Prostate gland (tissue), 2 donors: ENCODE results near the gene VAMP4. TPM values are rescaled to one million over a fixed set of nuclear protein-coding genes. Genes with fewer than 3 reads are reported as not detected.
"Not testable (repeated sequence)": the region's sequence is repeated elsewhere in the genome, so short reads cannot be mapped to it uniquely, and the experiment has no call there.

Source experiments
- DNase-seq: peaks from one replicate; pipeline ENCODE4 v3.0.0-alpha.2; 2019; ENCODE audit warnings: low spot score
- H3K27ac ChIP-seq, 2 donors: fragments of 200-600 bp; sonication (generic); 2 replicates each; pipeline ENCODE4 v1.5.1; 2017 to 2019
- H3K27me3 ChIP-seq: fragments of 200-600 bp; sonication (generic); replicated peaks from 2 replicates; pipeline ENCODE4 v1.5.1; 2019; ENCODE audit not compliant: insufficient read depth
- H3K36me3 ChIP-seq, 2 donors: fragments of 200-600 bp; sonication (generic); 1 replicate in 1 of 2; 2 replicates in 1 of 2; pipeline versions ENCODE4 v1.5.1 to v1.8.1; 2017 to 2019
- H3K4me1 ChIP-seq: fragments of 200-600 bp; sonication (generic); replicated peaks from 2 replicates; pipeline ENCODE4 v1.5.1; 2019
- H3K4me3 ChIP-seq, 2 donors: fragments of 200-600 bp; sonication (generic); 2 replicates each; pipeline ENCODE4 v1.5.1; 2017 to 2019
- H3K9me3 ChIP-seq: fragments of 200-600 bp; sonication (generic); 2 replicates; pipeline ENCODE4 v1.5.1; 2017
- POLR2A ChIP-seq: fragments of 450-650 bp; IDR thresholded peaks from one replicate; pipeline ENCODE4 v1.6.1; 2016; ENCODE audit warnings: antibody characterized with exemption, mild to moderate bottlenecking
- POLR2AphosphoS5 ChIP-seq: sonication (generic); formaldehyde crosslinking; IDR thresholded peaks from one replicate; pipeline ENCODE4 v1.6.1; 2017; ENCODE audit warnings: antibody characterized with exemption
- WGBS: methylation state at CpG from one replicate; pipeline ENCODE4 v1.1.5; 2018; 5-methylcytosine and 5-hydroxymethylcytosine counted together
- intact Hi-C: fragments of 100-400 bp; cut with DNase I; formaldehyde crosslinking; loops from one replicate; pipeline ENCODE4 v1.14.2; 2022
- total RNA-seq, 2 donors: library from RNA; depleted of rRNA; stranded (reverse); fragments of >200 nt; gene quantifications; one replicate each; pipeline ENCODE4 v1.1.0, GENCODE V29; 2016
- TF ChIP-seq, protein P1 (sequence below), 4 experiments: fragments of 200-600 bp in 2 of 4; fragments of 450-650 bp in 2 of 4; sonication (generic) in 2 of 4; IDR thresholded peaks; 1 replicate in 3 of 4; 2 replicates in 1 of 4; pipeline ENCODE4 v1.5.1; 2016 to 2019; ENCODE audit warnings: antibody characterized with exemption in 4 of 4, mild to moderate bottlenecking in 2 of 4, moderate library complexity in 2 of 4

The VAMP4 gene
- total RNA-seq, 2 donors from 2014 or later: 8.2 to 17.2 TPM

DNA sequence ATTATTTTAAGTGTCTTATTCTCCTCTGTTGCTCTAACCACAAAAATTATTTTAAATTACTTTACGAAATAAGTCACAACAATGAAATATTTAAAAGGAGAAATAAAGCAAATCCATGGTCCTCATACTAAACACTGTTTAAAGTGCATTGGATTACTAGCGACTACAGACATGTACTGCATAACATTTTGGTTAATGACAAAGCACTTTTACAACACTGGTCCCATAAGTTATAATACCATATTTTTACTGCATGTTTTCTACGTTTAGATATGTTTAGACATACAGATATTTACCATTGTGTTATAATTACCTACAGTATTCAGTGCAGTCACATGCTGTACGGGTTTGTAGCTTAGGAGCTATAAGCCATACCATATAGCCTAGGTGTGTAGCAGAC, 30.2 kb downstream of the VAMP4 start:
- no peaks in the 10 kb centered on the region for H3K36me3 ChIP-seq
- TF ChIP-seq, protein P1, sequence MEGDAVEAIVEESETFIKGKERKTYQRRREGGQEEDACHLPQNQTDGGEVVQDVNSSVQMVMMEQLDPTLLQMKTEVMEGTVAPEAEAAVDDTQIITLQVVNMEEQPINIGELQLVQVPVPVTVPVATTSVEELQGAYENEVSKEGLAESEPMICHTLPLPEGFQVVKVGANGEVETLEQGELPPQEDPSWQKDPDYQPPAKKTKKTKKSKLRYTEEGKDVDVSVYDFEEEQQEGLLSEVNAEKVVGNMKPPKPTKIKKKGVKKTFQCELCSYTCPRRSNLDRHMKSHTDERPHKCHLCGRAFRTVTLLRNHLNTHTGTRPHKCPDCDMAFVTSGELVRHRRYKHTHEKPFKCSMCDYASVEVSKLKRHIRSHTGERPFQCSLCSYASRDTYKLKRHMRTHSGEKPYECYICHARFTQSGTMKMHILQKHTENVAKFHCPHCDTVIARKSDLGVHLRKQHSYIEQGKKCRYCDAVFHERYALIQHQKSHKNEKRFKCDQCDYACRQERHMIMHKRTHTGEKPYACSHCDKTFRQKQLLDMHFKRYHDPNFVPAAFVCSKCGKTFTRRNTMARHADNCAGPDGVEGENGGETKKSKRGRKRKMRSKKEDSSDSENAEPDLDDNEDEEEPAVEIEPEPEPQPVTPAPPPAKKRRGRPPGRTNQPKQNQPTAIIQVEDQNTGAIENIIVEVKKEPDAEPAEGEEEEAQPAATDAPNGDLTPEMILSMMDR (IDR thresholded peaks at IDR 0.05): no peak
- TF ChIP-seq POLR2AphosphoS5 (no peak), POLR2A (no peak)
- WGBS: 89% methylated on average over 4 of the region's 4 CpGs

DNA sequence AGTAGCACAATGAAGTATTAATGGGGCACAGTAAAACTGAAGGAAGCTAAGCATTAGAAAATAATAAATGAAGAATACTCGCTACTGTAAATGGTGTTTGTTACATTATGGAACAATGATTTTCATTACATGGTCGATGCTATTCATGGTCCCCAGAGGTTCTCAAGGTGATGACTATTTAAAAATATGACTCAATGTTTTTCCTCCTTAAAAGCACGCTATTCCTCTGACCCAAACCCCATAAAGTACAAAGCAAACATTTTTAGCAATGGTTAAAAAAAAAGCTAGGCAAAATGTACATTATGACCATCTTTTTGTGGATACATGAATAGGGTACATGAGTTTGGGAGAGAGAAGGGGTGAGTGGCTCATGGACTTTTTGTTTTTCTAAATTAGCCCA, 34.3 kb downstream of the VAMP4 start:
- no peaks in the 10 kb centered on the region for H3K27me3 ChIP-seq
- no peaks in the 10 kb centered on the region for H3K36me3 ChIP-seq
- no peak overlapping the region for H3K4me3 ChIP-seq
- WGBS: 67% methylated on average over 3 of the region's 3 CpGs
- DNase-seq: no peak
- no peaks in the 10 kb centered on the region for H3K4me1 ChIP-seq
- no peak overlapping the region for H3K27ac ChIP-seq
- TF ChIP-seq, protein P1 (IDR thresholded peaks at IDR 0.05): no peak
- TF ChIP-seq POLR2AphosphoS5: no peak
- TF ChIP-seq POLR2A: no peak
- intact Hi-C loops: no loop called here
- H3K9me3 ChIP-seq: no peaks in the 10 kb centered on the region

More for the DNA sequence above, 30.2 kb downstream of the VAMP4 start:
- Histone ChIP-seq H3K9me3 (no peaks in the 10 kb centered on the region), H3K27me3 (no peaks in the 10 kb centered on the region), H3K4me1 (no peaks in the 10 kb centered on the region), H3K27ac (no peak overlapping the region), H3K4me3 (no peak overlapping the region)
- intact Hi-C loops: no loop called here
- no peak for DNase-seq

DNA sequence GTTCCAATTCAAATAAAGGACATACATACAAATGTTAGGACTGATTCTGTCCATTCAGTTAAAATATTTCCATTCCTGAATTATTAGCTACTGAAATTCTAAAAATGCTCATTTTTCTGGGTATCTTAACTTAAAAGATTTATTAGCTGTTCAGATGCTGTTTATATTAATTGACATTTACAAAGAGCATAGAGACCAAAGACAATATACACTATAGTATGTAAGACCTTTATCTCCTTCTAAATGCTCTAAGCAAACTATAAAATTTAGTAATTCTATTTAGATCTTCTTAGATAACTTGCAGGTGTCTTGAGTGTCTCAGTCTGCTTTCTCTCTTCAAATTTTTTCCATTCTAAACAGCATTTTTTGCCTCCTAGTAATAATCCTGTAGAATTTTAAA, 39.3 kb downstream of the VAMP4 start:
- Histone ChIP-seq H3K36me3 (no peaks in the 10 kb centered on the region), H3K4me3 (no peak overlapping the region), H3K27me3 (no peaks in the 10 kb centered on the region), H3K9me3 (no peaks in the 10 kb centered on the region), H3K27ac (no peak overlapping the region), H3K4me1 (no peaks in the 10 kb centered on the region)
- no peak for DNase-seq
- intact Hi-C loops: no loop called here
- no peak for TF ChIP-seq POLR2AphosphoS5
- TF ChIP-seq, protein P1 (IDR thresholded peaks at IDR 0.05): no peak
- no peak for TF ChIP-seq POLR2A

DNA sequence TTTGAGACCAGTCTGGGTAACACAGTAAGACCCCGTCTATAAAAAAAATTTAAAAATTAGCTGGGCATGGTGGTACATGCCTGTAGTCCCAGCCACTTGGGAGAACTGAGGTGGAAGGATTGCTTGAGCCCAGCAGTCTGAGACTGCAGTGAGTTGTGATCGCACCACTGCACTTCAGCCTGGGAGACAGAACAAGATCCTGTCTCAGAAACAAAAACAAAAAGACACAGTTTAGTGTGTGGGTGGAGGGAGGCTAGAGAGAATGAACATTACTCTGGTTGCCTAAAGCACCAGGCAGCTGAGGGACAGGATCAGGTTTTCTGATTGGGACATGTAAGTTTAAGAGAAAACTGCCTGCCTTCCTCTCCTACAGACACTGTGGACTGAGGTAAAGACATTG, 42.3 kb downstream of the VAMP4 start:
- intact Hi-C loops: no loop called here
- WGBS: 67% methylated on average over 2 of the region's 2 CpGs
- no peak for DNase-seq
- H3K36me3 ChIP-seq: no peaks in the 10 kb centered on the region
- no peaks in the 10 kb centered on the region for H3K9me3 ChIP-seq
- no peak overlapping the region for H3K27ac ChIP-seq
- no peak for TF ChIP-seq POLR2A
- TF ChIP-seq, protein P1 (IDR thresholded peaks at IDR 0.05): no peak
- no peak for TF ChIP-seq POLR2AphosphoS5
- no peaks in the 10 kb centered on the region for H3K4me1 ChIP-seq
- H3K4me3 ChIP-seq: no peak overlapping the region
- H3K27me3 ChIP-seq: no peaks in the 10 kb centered on the region

DNA sequence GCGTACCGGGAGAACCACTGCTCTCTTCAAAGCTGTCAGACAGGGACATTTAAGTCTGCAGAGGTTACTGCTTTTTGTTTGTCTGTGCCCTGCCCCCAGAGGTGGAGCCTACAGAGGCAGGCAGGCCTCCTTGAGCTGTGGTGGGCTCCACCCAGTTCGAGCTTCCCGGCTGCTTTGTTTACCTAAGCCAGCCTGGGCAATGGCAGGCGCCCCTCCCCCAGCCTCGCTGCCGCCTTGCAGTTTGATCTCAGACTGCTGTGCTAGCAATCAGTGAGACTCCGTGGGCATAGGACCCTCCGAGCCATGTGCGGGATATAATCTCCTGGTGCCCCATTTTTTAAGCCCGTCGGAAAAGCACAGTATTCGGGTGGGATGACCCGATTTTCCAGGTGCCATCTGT, 46.1 kb downstream of the VAMP4 start:
- DNase-seq, H3K27me3 ChIP-seq, H3K27ac ChIP-seq, H3K4me3 ChIP-seq, intact Hi-C loops, H3K36me3 ChIP-seq, H3K9me3 ChIP-seq, H3K4me1 ChIP-seq: not testable (repeated sequence)
- 77% methylated on average over 14 of the region's 14 CpGs for whole genome bisulfite sequencing

DNA sequence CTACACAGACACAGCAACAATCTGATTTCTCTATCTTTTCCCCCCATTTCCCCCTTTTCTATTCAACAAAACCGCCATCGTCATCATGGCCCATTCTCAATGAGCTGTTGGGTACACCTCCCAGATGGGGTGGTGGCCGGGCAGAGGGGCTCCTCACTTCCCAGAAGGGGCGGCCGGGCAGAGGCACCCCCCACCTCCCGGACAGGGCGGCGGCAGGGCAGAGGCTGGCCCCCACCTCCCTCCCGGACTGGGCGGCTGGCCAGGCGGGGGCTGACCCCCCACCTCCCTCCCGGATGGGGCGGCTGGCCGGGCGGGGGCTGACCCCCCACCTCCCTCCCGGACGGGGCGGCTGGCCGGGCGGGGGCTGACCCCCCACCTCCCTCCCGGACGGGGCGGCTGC, 48.3 kb downstream of the VAMP4 start:
- DNase-seq, H3K27ac ChIP-seq, H3K9me3 ChIP-seq, H3K36me3 ChIP-seq, intact Hi-C loops, H3K4me1 ChIP-seq, H3K4me3 ChIP-seq, H3K27me3 ChIP-seq: not testable (repeated sequence)
- 98% methylated on average over 8 of the region's 23 CpGs for WGBS
